ENCODE data around the gene DLL4.

Gene DLL4

GRCh38 chr15:40934457-40934856 is 5.3 kb downstream of the DLL4 start:
- TF ChIP-seq TAF1 (IDR thresholded peaks at IDR 0.05; ENCODE audit: borderline replicate concordance, insufficient read depth, low read length) (no peak), REST (IDR thresholded peaks at IDR 0.05; ENCODE audit: insufficient read depth in 1 of 2, low read depth in 2 of 2, low read length in 2 of 2) (no peak), POLR2AphosphoS5 (IDR thresholded peaks at IDR 0.05; ENCODE audit: low read depth, low read length) (no peak), SIN3A (IDR thresholded peaks at IDR 0.05; ENCODE audit: borderline replicate concordance, insufficient read depth, low read length) (no peak)

GRCh38 chr15:40936234-40936708 is 7.1 kb downstream of the DLL4 start:
- no peak for TF ChIP-seq TAF1 (IDR thresholded peaks at IDR 0.05; ENCODE audit: borderline replicate concordance, insufficient read depth, low read length)
- no peak for TF ChIP-seq SIN3A (IDR thresholded peaks at IDR 0.05; ENCODE audit: borderline replicate concordance, insufficient read depth, low read length)
- TF ChIP-seq POLR2AphosphoS5 (IDR thresholded peaks at IDR 0.05; ENCODE audit: low read depth, low read length) = no peak
- TF ChIP-seq FOXP2 (optimal IDR thresholded peaks at IDR 0.05; ENCODE audit: borderline replicate concordance, extremely low read depth, extremely low read length, insufficient read depth) = no peak
- no peak for TF ChIP-seq REST (IDR thresholded peaks at IDR 0.05; ENCODE audit: insufficient read depth in 1 of 2, low read depth in 2 of 2, low read length in 2 of 2)

GRCh38 chr15:40936709-40937666 is 7.8 kb downstream of the DLL4 start:
- TF ChIP-seq FOXP2 (optimal IDR thresholded peaks at IDR 0.05; ENCODE audit: borderline replicate concordance, extremely low read depth, extremely low read length, insufficient read depth) (no peak), TAF1 (IDR thresholded peaks at IDR 0.05; ENCODE audit: borderline replicate concordance, insufficient read depth, low read length) (no peak), SIN3A (IDR thresholded peaks at IDR 0.05; ENCODE audit: borderline replicate concordance, insufficient read depth, low read length) (no peak), REST (IDR thresholded peaks at IDR 0.05; ENCODE audit: insufficient read depth in 1 of 2, low read depth in 2 of 2, low read length in 2 of 2) (no peak), POLR2AphosphoS5 (IDR thresholded peaks at IDR 0.05; ENCODE audit: low read depth, low read length) (no peak)

- TF ChIP-seq FOXP2 (optimal IDR thresholded peaks at IDR 0.05; ENCODE audit: borderline replicate concordance, extremely low read depth, extremely low read length, insufficient read depth) (no peak), POLR2AphosphoS5 (IDR thresholded peaks at IDR 0.05; ENCODE audit: low read depth, low read length) (no peak), SIN3A (IDR thresholded peaks at IDR 0.05; ENCODE audit: borderline replicate concordance, insufficient read depth, low read length) (no peak), REST (IDR thresholded peaks at IDR 0.05; ENCODE audit: insufficient read depth in 1 of 2, low read depth in 2 of 2, low read length in 2 of 2) (no peak), TAF1 (IDR thresholded peaks at IDR 0.05; ENCODE audit: borderline replicate concordance, insufficient read depth, low read length) (no peak)
Observed at GRCh38 chr15:40937762-40938535, 8.8 kb downstream of the DLL4 start.
